Lung (tissue), 12 donors: ENCODE data around the gene AQP1. TPM values are rescaled to one million over a fixed set of nuclear protein-coding genes. Genes with fewer than 3 reads are reported as not detected.

Experiments
- ATAC-seq: fragments of 200-7000 bp; cut with Tn5 transposase; one replicate; pipeline ENCODE4 v1.9.1; 2020; ENCODE audit warnings: moderate number of reproducible peaks; ENCODE audit not compliant: insufficient read depth, low FRiP score
- DNase-seq, 3 donors: peaks; one replicate each; pipeline ENCODE4 v3.0.0-alpha.2; 2013 to 2017
- H3K27ac ChIP-seq, 2 donors: one replicate each; pipeline ENCODE4 v1.5.1; 2013; ENCODE audit warnings: mild to moderate bottlenecking in 2 of 2, moderate library complexity in 2 of 2, control low read depth in 1 of 2, inconsistent platforms in 1 of 2, low read depth in 1 of 2, low read length in 1 of 2
- H3K27me3 ChIP-seq, 3 donors: one replicate each; pipeline ENCODE4 v1.5.1; 2013; ENCODE audit warnings: low read length in 2 of 3; ENCODE audit not compliant: control insufficient read depth in 3 of 3, insufficient read depth in 3 of 3
- H3K36me3 ChIP-seq, 4 donors: one replicate each; pipeline ENCODE4 v1.5.1; 2013; ENCODE audit warnings: low read length in 4 of 4, mild to moderate bottlenecking in 1 of 4, moderate library complexity in 1 of 4; ENCODE audit not compliant: control insufficient read depth in 4 of 4, insufficient read depth in 4 of 4
- H3K4me1 ChIP-seq, 5 donors: one replicate each; pipeline ENCODE4 v1.5.1; 2013; ENCODE audit warnings: low read length in 5 of 5, mild to moderate bottlenecking in 2 of 5, moderate library complexity in 1 of 5; ENCODE audit not compliant: control insufficient read depth in 5 of 5, insufficient read depth in 5 of 5
- H3K4me3 ChIP-seq: one replicate; pipeline ENCODE4 v1.5.1; 2013; ENCODE audit warnings: mild to moderate bottlenecking, control low read depth, moderate library complexity
- H3K9ac ChIP-seq, 2 donors: one replicate each; pipeline ENCODE4 v1.5.1; 2013; ENCODE audit warnings: low read length in 2 of 2, control low read depth in 1 of 2; ENCODE audit not compliant: insufficient read depth in 1 of 2
- H3K9me3 ChIP-seq, 4 donors: one replicate each; pipeline ENCODE4 v1.5.1; 2013; ENCODE audit warnings: low read length in 3 of 4, mild to moderate bottlenecking in 1 of 4, moderate library complexity in 1 of 4; ENCODE audit not compliant: control insufficient read depth in 4 of 4, insufficient read depth in 3 of 4
- WGBS, 2 donors: extraction: QIAGEN DNeasy Blood & Tissue Kit; methylation state at CpG; one replicate each; pipeline ENCODE4 v1.1.7; 2013; 5-methylcytosine and 5-hydroxymethylcytosine counted together
- polyA plus RNA-seq, 2 donors: library from polyadenylated mRNA; stranded (reverse); fragments of 200-250 nt; gene quantifications; one replicate each; pipeline ENCODE4 v1.2.1, GENCODE V29; 2013
- total RNA-seq, 2 donors: library from RNA; depleted of rRNA in 1 of 2; stranded (reverse); fragments of >200 nt in 1 of 2; gene quantifications; one replicate each; pipeline ENCODE4 v1.2.1, GENCODE V29; 2014 to 2021
- TF ChIP-seq, protein P1 (sequence below): IDR thresholded peaks from 2 replicates; pipeline ENCODE4 v1.5.1; 2012; ENCODE audit warnings: mild to moderate bottlenecking; ENCODE audit errors: control extremely low read depth, extremely low read depth
- donor health status: control.
- donor health status: control.
- donor health status: Bipolar disorder and iron deficiency.
- donor health status: healthy.
- donor health status: DM: yes; HTN: yes; CAD: no.

AQP1 gene
- total and polyA plus RNA-seq, 4 donors, result 267 to 655 (median 428) TPM

- Histone ChIP-seq H3K27me3 (peaks cover 0 to 2% (median 0%) of the 10 kb centered on the region in 3 donors), H3K9ac (no peak overlapping the region), H3K4me1 (peaks cover 0 to 17% (median 0%) of the 10 kb centered on the region in 5 donors), H3K4me3 (no peak overlapping the region), H3K27ac (no peak overlapping the region), H3K36me3 (no peaks in the 10 kb centered on the region), H3K9me3 (no peaks in the 10 kb centered on the region)
- TF ChIP-seq, protein P1, sequence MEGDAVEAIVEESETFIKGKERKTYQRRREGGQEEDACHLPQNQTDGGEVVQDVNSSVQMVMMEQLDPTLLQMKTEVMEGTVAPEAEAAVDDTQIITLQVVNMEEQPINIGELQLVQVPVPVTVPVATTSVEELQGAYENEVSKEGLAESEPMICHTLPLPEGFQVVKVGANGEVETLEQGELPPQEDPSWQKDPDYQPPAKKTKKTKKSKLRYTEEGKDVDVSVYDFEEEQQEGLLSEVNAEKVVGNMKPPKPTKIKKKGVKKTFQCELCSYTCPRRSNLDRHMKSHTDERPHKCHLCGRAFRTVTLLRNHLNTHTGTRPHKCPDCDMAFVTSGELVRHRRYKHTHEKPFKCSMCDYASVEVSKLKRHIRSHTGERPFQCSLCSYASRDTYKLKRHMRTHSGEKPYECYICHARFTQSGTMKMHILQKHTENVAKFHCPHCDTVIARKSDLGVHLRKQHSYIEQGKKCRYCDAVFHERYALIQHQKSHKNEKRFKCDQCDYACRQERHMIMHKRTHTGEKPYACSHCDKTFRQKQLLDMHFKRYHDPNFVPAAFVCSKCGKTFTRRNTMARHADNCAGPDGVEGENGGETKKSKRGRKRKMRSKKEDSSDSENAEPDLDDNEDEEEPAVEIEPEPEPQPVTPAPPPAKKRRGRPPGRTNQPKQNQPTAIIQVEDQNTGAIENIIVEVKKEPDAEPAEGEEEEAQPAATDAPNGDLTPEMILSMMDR, result no peak
- DNase-seq, result no peak
- ATAC-seq, result no peak
- WGBS, 2 donors, result 75 to 89% methylated on average over 7 of the region's 7 CpGs
Observed at GRCh38 chr7:30968747-30969603, 57.3 kb downstream of the AQP1 start.

- Histone ChIP-seq H3K9ac (no peak overlapping the region), H3K9me3 (no peaks in the 10 kb centered on the region), H3K27ac (no peak overlapping the region), H3K27me3 (peaks cover 0 to 2% (median 0%) of the 10 kb centered on the region in 3 donors), H3K36me3 (no peaks in the 10 kb centered on the region), H3K4me3 (no peak overlapping the region), H3K4me1 (peaks cover 0 to 22% (median 0%) of the 10 kb centered on the region in 5 donors)
- TF ChIP-seq, protein P1, result no peak
- DNase-seq, result no peak
- no peak for ATAC-seq
- WGBS, 2 donors, result 91 to 94% methylated on average over 1 of the region's 1 CpG
Observed at GRCh38 chr7:30969604-30969970, 57.9 kb downstream of the AQP1 start.

- Histone ChIP-seq H3K9me3 (no peaks in the 10 kb centered on the region), H3K9ac (no peak overlapping the region), H3K27me3 (peaks cover 0 to 2% (median 0%) of the 10 kb centered on the region in 3 donors), H3K4me3 (no peak overlapping the region), H3K4me1 (peaks cover 0 to 24% (median 0%) of the 10 kb centered on the region in 5 donors), H3K36me3 (no peaks in the 10 kb centered on the region), H3K27ac (no peak overlapping the region)
- DNase-seq (no peak), ATAC-seq (no peak)
- 90 to 92% methylated on average over 5 of the region's 5 CpGs for WGBS, 2 donors
- TF ChIP-seq, protein P1, result no peak
Observed at GRCh38 chr7:30970074-30970473, 58.4 kb downstream of the AQP1 start.
